ENCODE measurements around the gene GPX8. TPM values are rescaled to one million over a fixed set of nuclear protein-coding genes. Genes with fewer than 3 reads are reported as not detected.

Gene GPX8, protein sequence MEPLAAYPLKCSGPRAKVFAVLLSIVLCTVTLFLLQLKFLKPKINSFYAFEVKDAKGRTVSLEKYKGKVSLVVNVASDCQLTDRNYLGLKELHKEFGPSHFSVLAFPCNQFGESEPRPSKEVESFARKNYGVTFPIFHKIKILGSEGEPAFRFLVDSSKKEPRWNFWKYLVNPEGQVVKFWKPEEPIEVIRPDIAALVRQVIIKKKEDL
- 1 to 10 TPM; 1.9 to 4.2 (median 3.2) TPM for total RNA-seq
- polyA plus RNA-seq = 1 to 10 TPM; 1.6 to 2.4 (median 2.3) TPM
- long read RNA-seq, donor 1, partial matches to known transcripts = 0 of 1 reads
- long read RNA-seq, donor 1, other reads (novel, unspliced or antisense) = 0 of 1 reads
- long read RNA-seq, donor 2, partial matches to known transcripts = 0 of 2 reads
- long read RNA-seq, donor 2, other reads (novel, unspliced or antisense) = 0 of 2 reads

DNA sequence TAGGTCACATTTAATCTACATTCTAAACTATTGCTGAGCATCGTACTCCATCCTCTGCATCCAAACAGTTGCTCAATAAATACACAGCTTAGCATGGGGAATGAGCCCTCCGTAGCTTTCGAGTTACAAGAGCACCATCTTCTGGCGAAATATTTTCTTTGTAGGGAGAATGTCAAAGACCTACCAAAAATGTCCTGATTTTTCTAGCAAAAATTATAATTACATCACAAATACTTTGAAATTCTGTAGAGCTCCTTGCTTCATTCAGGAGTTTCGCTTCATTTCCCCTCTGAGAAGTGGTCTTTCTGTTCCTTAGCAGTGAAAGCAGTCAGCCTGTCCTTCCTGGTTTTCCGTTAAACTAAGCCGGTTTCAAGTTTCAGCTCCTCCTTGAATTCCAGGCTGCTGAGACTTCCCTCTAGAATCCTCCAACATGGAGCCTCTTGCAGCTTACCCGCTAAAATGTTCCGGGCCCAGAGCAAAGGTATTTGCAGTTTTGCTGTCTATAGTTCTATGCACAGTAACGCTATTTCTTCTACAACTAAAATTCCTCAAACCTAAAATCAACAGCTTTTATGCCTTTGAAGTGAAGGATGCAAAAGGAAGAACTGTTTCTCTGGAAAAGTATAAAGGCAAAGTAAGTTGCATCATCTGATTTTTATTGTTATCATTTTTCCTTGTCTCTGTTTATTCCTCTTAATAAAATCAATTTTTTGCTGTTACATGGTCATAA lies at the start of gene GPX8:
GPX8 (plus strand) TSS at position 409 of the 730 bp plus-strand sequence; CDS start at position 431, 22 bp downstream.
- WGBS, 3 donors = 1 to 4% (median 2%) methylated on average over 10 of the region's 10 CpGs
- ATAC-seq = peak; percentile 47 to 81 (median 73)
- intact Hi-C loops (cut with DNase I) = no loop called here
- no peak for DNase-seq
- Histone ChIP-seq H3K9me3 (no peaks in the 10 kb centered on the region), H3K36me3 (ENCODE audit: insufficient read depth in 1 of 2, low read depth in 1 of 2) (no peaks in the 10 kb centered on the region), H3K27ac (peak within 1 kb of the TSS; percentile 17), H3K4me1 (no peaks in the 10 kb centered on the region), H3K27me3 (ENCODE audit: insufficient read depth in 3 of 3, low read length in 2 of 3) (no peaks in the 10 kb centered on the region), H3K4me3 (peak within 1 kb of the TSS; percentile 62)
- TF ChIP-seq, protein P1, sequence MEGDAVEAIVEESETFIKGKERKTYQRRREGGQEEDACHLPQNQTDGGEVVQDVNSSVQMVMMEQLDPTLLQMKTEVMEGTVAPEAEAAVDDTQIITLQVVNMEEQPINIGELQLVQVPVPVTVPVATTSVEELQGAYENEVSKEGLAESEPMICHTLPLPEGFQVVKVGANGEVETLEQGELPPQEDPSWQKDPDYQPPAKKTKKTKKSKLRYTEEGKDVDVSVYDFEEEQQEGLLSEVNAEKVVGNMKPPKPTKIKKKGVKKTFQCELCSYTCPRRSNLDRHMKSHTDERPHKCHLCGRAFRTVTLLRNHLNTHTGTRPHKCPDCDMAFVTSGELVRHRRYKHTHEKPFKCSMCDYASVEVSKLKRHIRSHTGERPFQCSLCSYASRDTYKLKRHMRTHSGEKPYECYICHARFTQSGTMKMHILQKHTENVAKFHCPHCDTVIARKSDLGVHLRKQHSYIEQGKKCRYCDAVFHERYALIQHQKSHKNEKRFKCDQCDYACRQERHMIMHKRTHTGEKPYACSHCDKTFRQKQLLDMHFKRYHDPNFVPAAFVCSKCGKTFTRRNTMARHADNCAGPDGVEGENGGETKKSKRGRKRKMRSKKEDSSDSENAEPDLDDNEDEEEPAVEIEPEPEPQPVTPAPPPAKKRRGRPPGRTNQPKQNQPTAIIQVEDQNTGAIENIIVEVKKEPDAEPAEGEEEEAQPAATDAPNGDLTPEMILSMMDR (IDR thresholded peaks at IDR 0.05) = peak; percentile 49

- intact Hi-C loops (cut with DNase I) = no loop called here
- no peak for ATAC-seq
These were observed 49.8 kb upstream of the GPX8 start for GRCh38 chr5:55110217-55110616.

DNA sequence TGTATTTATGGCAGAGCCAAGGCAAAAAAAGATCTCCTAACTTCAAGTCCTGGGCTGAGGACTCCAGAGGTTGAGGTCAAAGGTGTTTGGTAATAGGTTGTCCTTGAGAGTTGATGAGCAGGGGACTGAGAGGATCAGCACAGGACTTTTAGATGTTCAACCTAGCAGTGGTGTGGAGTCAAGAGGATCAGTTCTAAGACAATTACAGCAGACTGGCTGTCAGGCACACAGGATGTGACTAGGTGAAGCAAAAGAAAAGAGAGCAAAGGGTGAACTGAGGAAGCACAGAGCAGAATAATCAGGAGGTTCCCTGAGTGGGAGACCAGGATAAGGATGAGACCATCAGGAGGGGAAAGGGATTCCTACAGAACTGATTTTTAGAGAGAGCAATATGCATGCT lies 46.6 kb upstream of the GPX8 start:
- Histone ChIP-seq H3K27me3 (ENCODE audit: insufficient read depth in 3 of 3, low read length in 2 of 3) (peaks cover 0 to 3% (median 0%) of the 10 kb centered on the region in 3 donors), H3K27ac (no peak overlapping the region), H3K4me3 (no peak overlapping the region), H3K36me3 (ENCODE audit: insufficient read depth in 1 of 2, low read depth in 1 of 2) (no peaks in the 10 kb centered on the region), H3K4me1 (no peaks in the 10 kb centered on the region), H3K9me3 (no peaks in the 10 kb centered on the region)
- DNase-seq (no peak), ATAC-seq (no peak)
- intact Hi-C loops (cut with DNase I) = no loop called here
- TF ChIP-seq, protein P1 (IDR thresholded peaks at IDR 0.05) = no peak

More at GRCh38 chr5:55110217-55110616, 49.8 kb upstream of the GPX8 start:
- 59 to 71% (median 71%) methylated on average over 2 of the region's 2 CpGs for WGBS, 3 donors
- Histone ChIP-seq H3K9me3 (no peaks in the 10 kb centered on the region), H3K4me1 (no peaks in the 10 kb centered on the region), H3K27me3 (ENCODE audit: insufficient read depth in 3 of 3, low read length in 2 of 3) (no peaks in the 10 kb centered on the region), H3K27ac (no peak overlapping the region), H3K4me3 (no peak overlapping the region), H3K36me3 (ENCODE audit: insufficient read depth in 1 of 2, low read depth in 1 of 2) (no peaks in the 10 kb centered on the region)
- DNase-seq = no peak
- TF ChIP-seq, protein P1 (IDR thresholded peaks at IDR 0.05) = no peak

DNA sequence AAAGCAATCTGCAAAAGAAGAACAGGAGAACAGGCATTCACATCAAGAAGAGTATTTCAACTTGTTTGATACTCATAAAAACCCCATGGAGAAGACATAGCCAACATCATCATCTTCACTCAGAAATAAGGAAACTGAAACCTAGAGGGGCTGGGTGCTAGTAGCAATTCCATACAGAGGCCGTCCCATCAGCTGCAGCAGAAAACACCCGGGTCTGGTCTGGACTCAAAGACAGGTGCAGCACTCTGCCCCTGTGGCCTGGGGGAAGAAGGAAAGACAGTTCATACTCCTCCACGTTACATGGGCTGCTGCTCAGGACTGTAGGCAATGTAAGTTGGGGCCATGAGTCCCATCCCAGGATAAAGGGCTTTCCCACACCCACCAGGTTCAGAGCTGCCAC lies 45.9 kb upstream of the GPX8 start:
- 63 to 73% (median 64%) methylated on average over 3 of the region's 3 CpGs for WGBS, 3 donors
- ATAC-seq (no peak), DNase-seq (no peak)
- Histone ChIP-seq H3K27me3 (ENCODE audit: insufficient read depth in 3 of 3, low read length in 2 of 3) (peaks cover 0 to 3% (median 0%) of the 10 kb centered on the region in 3 donors), H3K27ac (no peak overlapping the region), H3K36me3 (ENCODE audit: insufficient read depth in 1 of 2, low read depth in 1 of 2) (no peaks in the 10 kb centered on the region), H3K4me3 (no peak overlapping the region), H3K9me3 (no peaks in the 10 kb centered on the region), H3K4me1 (no peaks in the 10 kb centered on the region)
- TF ChIP-seq, protein P1 (IDR thresholded peaks at IDR 0.05) = no peak
- intact Hi-C loops (cut with DNase I) = no loop called here
